ENCODE measurements around the gene MLPH. TPM values are rescaled to one million over a fixed set of nuclear protein-coding genes. Genes with fewer than 3 reads are reported as not detected.

Gene MLPH
- total and polyA plus RNA-seq, 9 of the 15 experiments (the other 6 are each of a cell fraction or from before 2014, with no cell fraction given) = 0.22 TPM; not detected in 8

DNA sequence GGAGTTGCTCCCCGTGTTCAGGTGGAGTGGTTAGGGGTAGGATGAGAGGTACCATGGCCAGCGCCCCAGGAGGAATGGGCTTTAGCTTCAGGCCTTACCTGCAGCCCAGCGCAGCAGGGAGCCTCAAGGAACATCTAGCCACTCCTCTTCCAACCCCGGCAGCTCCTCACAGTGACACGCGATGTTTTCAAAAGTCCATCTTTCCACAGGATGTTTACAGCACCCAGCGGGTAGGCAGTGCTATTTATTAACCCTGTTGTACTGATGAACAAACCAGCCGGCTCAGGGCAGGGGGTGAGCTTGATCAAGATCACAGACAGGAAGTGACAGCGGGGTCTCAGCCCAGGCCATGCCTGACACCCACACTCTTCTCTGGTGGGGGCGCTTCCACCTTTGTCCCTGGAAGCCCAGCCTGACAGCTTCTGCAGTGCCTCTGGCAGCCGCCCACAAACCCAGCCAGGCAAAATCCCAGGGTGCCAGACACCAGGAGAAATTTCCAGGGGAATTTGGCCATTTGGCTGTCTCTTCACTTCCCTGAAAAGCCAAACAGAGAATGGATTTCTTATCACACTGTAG is 60.9 kb downstream of the MLPH start:
- no TSS peak for BruUV-seq (replicated peaks)
- Histone ChIP-seq H3K79me2 (ENCODE audit: control insufficient read depth, insufficient read depth, low read length) (no peaks in the 10 kb centered on the region), H3K36me3 (ENCODE audit: control insufficient read depth, insufficient read depth, low read length) (no peaks in the 10 kb centered on the region), H4K20me1 (replicated peaks; ENCODE audit: control insufficient read depth, insufficient read depth, low read length) (no peaks in the 10 kb centered on the region; the same call in 1 of the 2 replicates), H3K4me1 (replicated peaks in 1 of 2; ENCODE audit: control insufficient read depth in 2 of 2, insufficient read depth in 2 of 2, low read length in 2 of 2) (no peaks in the 10 kb centered on the region), H2AFZ (ENCODE audit: low read depth, low read length) (no peak overlapping the region), H3K4me2 (ENCODE audit: insufficient read depth, low read length) (no peak overlapping the region), H3K9ac (ENCODE audit: insufficient read depth in 1 of 2, low read depth in 2 of 2, low read length in 2 of 2) (no peak overlapping the region), H3K9me1 (ENCODE audit: control insufficient read depth, insufficient read depth, low read length) (no peaks in the 10 kb centered on the region), H3K27me3 (ENCODE audit: control insufficient read depth in 2 of 2, insufficient read depth in 2 of 2, low read length in 2 of 2) (peaks cover 2 to 37% of the 10 kb centered on the region in 2 experiments; a peak in 4 of 5 replicates), H3K9me3 (replicated peaks; ENCODE audit: control insufficient read depth, insufficient read depth, low read depth, low read length) (no peaks in the 10 kb centered on the region), H3K27ac (ENCODE audit: extremely low read depth, low read depth, low read length) (no peak overlapping the region), H3K4me3 (no peak overlapping the region)
- DNase-seq (ENCODE audit: extremely low read depth in 1 of 4, low spot score in 3 of 4) (no peak), FAIRE-seq (no peak), ATAC-seq (no peak)
- in situ Hi-C loops (cut with MboI) (no loop called here), intact Hi-C loops (cut with micrococcal nuclease) (no loop called here)
- WGBS (ENCODE audit: insufficient coverage, low coverage, missing lambda C conversion rate) = 2% methylated on average over 10 of the region's 11 CpGs
- ChIA-PET POLR2A (no interaction called here), CTCF (ENCODE audit: low intra/inter-chr PET ratio) (no interaction called here)
- TF ChIP-seq RFX7 (CRISPR knock-in tag; IDR thresholded peaks at IDR 0.05) = no peak
- TF ChIP-seq REST (IDR thresholded peaks at IDR 0.05; ENCODE audit: borderline replicate concordance) = peak; percentile 17; the same call in 1 of the 2 replicates
- TF ChIP-seq REST (CRISPR knock-in tag; IDR thresholded peaks at IDR 0.05; ENCODE audit: low read depth) = no peak

Measured in K562 (cell line).